Measurements from ENCODE around the gene PTPRD.

The PTPRD gene

GRCh38 chr9:9231946-9232345, 1380.9 kb downstream of the PTPRD start:
- DNase-seq, result no peak

GRCh38 chr9:9229269-9229668, 1383.5 kb downstream of the PTPRD start:
- no peak for DNase-seq

- no peak for DNase-seq
Observed at GRCh38 chr9:9223175-9223574, 1389.6 kb downstream of the PTPRD start.

GRCh38 chr9:9222730-9223129, 1390.1 kb downstream of the PTPRD start:
- no peak for DNase-seq

GRCh38 chr9:9216934-9217333, 1395.9 kb downstream of the PTPRD start:
- no peak for DNase-seq

- peak; percentile 15 for DNase-seq
Observed at GRCh38 chr9:9215050-9215449, 1397.8 kb downstream of the PTPRD start.

GRCh38 chr9:9214066-9214465, 1398.7 kb downstream of the PTPRD start:
- DNase-seq, result peak; percentile 60

- DNase-seq, result no peak
Observed at GRCh38 chr9:9212963-9213362, 1399.8 kb downstream of the PTPRD start.

- no peak for DNase-seq
Observed at GRCh38 chr9:9202276-9202675, 1410.5 kb downstream of the PTPRD start.

- DNase-seq, result no peak
Observed at GRCh38 chr9:9186086-9186485, 1426.7 kb downstream of the PTPRD start.

GRCh38 chr9:9182431-9182830, 1430.4 kb downstream of the PTPRD start:
- DNase-seq, result no peak

- no peak for DNase-seq
Observed at GRCh38 chr9:9177081-9177480, 1435.7 kb downstream of the PTPRD start.

GRCh38 chr9:9174358-9174757, 1438.4 kb downstream of the PTPRD start:
- no peak for DNase-seq

GRCh38 chr9:9173264-9173663, 1439.5 kb downstream of the PTPRD start:
- no peak for DNase-seq

GRCh38 chr9:9170439-9171134, 1442.2 kb downstream of the PTPRD start:
- peak; percentile 44 for DNase-seq

GRCh38 chr9:9142001-9142400, 1470.8 kb downstream of the PTPRD start:
- DNase-seq, result peak; percentile 85

- DNase-seq, result no peak
Observed at GRCh38 chr9:9133526-9133925, 1479.3 kb downstream of the PTPRD start.

- no peak for DNase-seq
Observed at GRCh38 chr9:9124616-9125015, 1488.2 kb downstream of the PTPRD start.

GRCh38 chr9:9122230-9122875, 1490.4 kb downstream of the PTPRD start:
- no peak for DNase-seq

GRCh38 chr9:9117866-9118265, 1494.9 kb downstream of the PTPRD start:
- DNase-seq, result peak; percentile 76

- peak; percentile 3 for DNase-seq
Observed at GRCh38 chr9:9112001-9112720, 1500.6 kb downstream of the PTPRD start.

- DNase-seq, result no peak
Observed at GRCh38 chr9:9108641-9109040, 1504.2 kb downstream of the PTPRD start.

- no peak for DNase-seq
Observed at GRCh38 chr9:9102295-9102694, 1510.5 kb downstream of the PTPRD start.

- DNase-seq, result no peak
Observed at GRCh38 chr9:9100070-9100469, 1512.7 kb downstream of the PTPRD start.
